Right lobe of liver (tissue), 4 donors: ENCODE data around the gene ADAMTS16.

Source experiments
- POLR2A ChIP-seq: fragments of 450-650 bp; IDR thresholded peaks from one replicate; pipeline ENCODE4 v1.6.1; 2017; ENCODE audit warnings: antibody characterized with exemption, mild to moderate bottlenecking
- TF ChIP-seq, protein P1 (sequence below), 4 donors: fragments of 200-600 bp in 3 of 4; fragments of 450-650 bp in 1 of 4; IDR thresholded peaks; one replicate each; pipeline versions ENCODE4 v1.5.1 to v1.8.0; 2016 to 2022; ENCODE audit warnings: antibody characterized with exemption in 4 of 4, mild to moderate bottlenecking in 2 of 4
- donor health status: DM: no; HTN: no; CAD: no.
- donor health status: DM: no; HTN: no; CAD: no.
- donor health status: DM: no; HTN: yes; CAD: no.

DNA sequence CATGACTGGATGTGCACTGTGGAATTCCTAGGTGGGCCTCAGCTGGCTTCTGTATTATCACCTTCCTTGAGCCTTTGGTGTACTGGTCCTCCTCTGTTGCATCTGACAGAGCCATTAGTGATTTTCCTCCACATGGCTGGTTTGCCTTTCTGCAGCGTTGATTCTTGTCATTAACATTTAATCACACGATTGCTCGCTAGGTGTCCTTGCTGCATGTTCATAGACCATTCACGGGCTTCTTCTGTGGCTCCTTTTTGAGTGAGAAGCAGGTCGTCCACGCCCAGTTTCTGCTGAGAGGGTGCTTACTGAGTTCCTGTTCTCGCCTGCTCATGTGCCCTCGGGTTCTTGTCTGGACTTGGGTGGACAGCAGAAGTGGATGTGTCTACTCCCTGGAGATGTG lies 29.3 kb downstream of the ADAMTS16 start:
- TF ChIP-seq, protein P1, sequence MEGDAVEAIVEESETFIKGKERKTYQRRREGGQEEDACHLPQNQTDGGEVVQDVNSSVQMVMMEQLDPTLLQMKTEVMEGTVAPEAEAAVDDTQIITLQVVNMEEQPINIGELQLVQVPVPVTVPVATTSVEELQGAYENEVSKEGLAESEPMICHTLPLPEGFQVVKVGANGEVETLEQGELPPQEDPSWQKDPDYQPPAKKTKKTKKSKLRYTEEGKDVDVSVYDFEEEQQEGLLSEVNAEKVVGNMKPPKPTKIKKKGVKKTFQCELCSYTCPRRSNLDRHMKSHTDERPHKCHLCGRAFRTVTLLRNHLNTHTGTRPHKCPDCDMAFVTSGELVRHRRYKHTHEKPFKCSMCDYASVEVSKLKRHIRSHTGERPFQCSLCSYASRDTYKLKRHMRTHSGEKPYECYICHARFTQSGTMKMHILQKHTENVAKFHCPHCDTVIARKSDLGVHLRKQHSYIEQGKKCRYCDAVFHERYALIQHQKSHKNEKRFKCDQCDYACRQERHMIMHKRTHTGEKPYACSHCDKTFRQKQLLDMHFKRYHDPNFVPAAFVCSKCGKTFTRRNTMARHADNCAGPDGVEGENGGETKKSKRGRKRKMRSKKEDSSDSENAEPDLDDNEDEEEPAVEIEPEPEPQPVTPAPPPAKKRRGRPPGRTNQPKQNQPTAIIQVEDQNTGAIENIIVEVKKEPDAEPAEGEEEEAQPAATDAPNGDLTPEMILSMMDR (IDR thresholded peaks at IDR 0.05) = no peak
- no peak for TF ChIP-seq POLR2A
